GM12874 (cell line): Measurements from ENCODE around the gene EXOC3L1.

Source experiments
- TF ChIP-seq, protein P1 (sequence below): IDR thresholded peaks from 2 replicates; pipeline ENCODE4 v1.5.1; 2011; ENCODE audit warnings: low read depth, mild to moderate bottlenecking, control low read depth, low read length, moderate library complexity; ENCODE audit not compliant: insufficient read depth

The EXOC3L1 gene

DNA sequence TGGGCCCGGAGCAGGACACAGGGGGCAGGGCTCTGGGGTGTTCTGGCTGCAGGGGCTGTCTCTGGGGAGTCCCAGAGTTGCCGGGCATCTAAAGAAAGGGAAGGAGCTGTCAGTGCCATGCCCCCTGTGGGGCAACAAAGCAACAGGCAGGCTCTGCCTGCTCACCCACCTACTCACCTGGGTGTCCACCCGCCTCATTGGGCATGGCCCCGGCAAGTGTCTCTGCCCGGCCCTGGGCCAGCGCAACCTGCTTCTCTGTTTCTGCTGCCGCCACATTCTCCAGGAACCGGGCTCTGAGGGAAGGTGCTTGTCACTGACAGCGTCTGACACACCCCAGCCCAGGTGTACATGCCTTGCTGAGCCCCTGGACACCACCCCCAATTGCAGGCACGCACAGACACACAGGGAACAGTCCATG is 44.3 kb upstream of the EXOC3L1 start:
- TF ChIP-seq, protein P1, sequence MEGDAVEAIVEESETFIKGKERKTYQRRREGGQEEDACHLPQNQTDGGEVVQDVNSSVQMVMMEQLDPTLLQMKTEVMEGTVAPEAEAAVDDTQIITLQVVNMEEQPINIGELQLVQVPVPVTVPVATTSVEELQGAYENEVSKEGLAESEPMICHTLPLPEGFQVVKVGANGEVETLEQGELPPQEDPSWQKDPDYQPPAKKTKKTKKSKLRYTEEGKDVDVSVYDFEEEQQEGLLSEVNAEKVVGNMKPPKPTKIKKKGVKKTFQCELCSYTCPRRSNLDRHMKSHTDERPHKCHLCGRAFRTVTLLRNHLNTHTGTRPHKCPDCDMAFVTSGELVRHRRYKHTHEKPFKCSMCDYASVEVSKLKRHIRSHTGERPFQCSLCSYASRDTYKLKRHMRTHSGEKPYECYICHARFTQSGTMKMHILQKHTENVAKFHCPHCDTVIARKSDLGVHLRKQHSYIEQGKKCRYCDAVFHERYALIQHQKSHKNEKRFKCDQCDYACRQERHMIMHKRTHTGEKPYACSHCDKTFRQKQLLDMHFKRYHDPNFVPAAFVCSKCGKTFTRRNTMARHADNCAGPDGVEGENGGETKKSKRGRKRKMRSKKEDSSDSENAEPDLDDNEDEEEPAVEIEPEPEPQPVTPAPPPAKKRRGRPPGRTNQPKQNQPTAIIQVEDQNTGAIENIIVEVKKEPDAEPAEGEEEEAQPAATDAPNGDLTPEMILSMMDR = no peak

DNA sequence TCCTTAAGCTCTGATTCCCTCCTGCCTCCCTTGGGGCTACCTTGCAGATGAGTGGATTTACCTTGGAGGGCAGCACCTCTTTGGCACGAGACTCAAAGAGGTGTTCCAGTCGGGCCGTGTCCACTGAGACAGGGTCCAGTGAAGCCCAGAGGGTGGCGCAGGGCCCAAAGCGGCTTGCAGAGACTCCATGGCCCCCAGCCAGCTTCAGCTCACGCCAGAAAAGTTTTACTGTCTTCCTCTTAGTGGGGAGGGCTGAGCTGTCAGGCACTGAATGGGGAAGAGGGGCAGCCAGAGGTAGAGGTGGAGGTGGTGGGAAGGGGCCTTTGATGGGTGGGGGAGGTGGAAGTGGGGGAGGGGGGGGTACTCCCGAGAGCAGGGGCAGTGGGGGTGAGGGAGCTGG is 43.7 kb upstream of the EXOC3L1 start:
- TF ChIP-seq, protein P1 = no peak

DNA sequence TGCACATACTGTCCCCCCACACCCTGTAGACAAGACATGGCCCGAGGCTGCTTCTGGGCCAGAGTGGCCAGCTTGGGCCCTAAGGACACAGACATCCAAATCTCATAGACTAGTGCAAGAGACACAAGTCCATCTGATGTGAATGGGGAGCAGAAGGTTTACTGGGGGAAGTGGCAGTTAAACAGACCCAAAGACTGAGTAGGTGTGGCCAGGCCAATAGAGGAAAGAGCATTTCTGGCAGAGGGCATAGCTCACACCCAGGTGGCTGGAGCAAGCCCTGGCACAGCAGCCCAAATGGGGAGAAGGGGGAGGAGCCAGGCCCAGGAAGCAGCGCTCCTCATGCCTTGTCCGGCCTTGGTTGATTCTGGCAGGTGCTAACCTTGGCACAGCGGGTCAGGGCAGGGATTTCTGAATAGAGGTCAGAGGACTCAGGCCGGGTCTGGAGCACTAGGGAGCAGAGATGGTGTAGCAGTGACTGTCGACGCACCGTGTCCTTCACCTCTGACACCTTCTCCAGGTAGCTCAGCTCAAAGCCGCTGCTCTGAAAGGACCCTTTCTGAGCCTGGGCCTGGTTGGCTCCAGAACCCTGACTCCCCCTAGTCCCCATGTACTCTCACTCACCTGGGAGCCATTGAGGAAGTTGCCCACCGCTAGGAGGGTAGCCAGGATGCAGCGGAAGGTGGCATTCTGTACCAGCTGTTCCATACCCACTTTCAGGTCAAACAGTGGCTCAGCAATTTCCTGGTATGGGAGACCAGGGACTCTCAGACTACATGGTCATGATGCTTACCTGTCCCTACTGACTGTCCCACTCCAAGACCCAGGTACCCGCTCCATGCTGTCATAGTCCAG is 41.1 kb upstream of the EXOC3L1 start:
- TF ChIP-seq, protein P1 = no peak

DNA sequence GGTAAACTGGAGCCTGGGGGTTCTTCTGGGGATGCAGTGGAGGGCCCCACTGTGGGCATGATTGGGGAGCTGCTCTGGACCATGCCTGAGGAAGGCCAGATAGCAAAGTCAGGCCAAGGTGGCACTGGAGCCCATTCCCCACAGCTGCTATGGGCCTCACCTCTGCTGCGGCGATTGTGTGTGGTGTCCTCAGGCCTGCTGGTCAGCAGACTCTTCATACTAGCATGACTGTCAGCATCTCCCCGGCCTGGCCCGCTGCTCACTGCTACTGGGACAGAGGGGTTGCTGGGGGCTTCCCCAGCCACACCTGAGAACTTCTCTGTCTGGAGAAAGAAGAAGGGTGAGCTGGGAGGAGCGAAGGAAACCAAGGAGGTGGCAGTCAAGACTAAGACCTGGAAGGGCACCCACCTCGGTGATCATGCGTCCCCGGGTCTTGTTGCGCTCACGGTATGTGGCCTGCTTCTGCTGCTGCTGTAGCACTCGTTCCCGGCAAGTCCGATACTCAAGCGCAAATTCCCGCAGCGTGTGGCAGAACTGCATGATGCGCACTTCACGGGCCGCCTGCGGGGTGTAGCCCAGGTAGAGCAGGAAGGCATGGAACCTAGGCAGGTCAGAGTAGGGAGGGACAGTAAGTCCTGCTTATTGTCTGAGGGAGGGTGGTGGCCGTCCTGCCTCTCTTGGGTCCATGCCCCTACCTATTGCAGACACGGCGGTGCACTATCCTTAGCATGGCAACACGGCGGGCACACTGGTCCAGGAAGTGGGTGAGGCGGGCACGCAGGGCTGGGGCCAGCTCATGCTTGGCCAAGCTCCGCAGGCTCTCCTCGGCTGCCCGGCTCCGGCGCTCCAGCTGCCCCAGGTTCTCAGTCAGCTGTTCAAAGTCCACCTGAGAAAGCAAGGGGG is 40.2 kb upstream of the EXOC3L1 start:
- TF ChIP-seq, protein P1 = no peak

DNA sequence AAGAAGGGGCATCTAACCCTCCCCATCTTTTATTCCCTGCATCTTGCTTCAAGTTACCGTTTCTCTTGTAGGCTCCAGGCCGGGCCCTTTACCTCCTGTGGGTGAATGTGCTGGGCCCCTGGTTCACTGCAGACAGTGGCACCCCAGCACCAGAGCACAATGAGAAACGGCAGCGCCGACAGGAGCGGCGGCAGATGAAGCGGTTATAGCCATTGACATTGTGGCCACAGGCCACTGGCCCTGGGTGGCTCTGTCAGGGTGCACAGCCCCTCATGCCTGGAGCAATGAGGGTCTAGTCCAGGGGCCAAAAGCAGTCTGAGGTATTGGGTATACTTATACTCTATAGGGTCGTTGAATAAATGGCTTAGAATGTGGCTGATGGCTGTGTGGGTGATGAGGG is 39.0 kb upstream of the EXOC3L1 start:
- TF ChIP-seq, protein P1 = no peak

DNA sequence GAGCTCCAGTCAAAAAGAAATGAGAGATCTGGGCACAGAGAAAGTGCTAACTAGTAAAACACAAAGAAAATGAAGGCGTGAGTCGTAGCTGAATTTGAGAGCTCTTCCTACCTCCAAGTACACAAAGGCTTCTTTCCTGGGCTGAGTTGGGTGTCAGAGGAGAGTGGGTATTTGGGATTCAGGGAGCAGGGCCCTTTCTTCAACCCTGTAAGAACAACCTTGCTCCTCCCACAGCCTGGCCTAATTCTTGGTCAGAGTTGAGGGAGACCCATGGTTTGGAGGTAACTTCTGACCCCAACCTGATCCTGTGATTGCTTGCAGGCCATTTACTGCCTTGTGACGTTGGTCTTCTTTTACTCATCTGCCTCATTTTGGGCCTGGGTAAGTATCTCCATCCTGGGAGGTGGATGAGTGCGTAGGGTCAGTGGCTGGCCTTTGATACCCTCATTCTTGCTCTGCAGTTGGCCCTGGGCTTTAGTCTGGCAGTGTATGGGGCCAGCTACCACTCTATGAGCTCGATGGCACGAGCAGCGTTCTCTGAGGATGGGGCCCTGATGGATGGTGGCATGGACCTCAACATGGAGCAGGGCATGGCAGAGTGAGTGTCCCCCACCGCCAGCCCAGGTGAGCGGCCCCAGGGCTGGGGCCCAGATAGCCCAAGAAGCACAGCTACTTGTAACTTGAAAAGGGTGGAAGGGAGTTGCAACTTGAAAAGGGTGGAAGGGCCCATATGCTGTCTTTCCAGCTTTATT is 38.3 kb upstream of the EXOC3L1 start:
- TF ChIP-seq, protein P1 = no peak

DNA sequence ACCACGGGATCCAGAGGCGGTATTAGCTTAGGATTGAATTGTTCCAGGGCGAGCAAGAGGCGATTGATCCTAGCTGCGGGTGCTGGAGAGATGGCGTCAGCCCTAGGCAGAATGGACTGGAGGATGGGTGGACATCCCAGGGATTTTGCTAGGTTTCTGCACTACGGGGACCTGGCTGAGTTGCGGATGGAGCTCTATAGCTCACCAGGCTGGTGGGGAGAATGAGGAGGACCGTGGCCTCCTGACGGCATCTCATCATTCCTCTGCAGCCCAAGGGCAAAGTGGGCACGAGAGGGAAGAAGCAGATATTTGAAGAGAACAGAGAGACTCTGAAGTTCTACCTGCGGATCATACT is 37.6 kb upstream of the EXOC3L1 start:
- TF ChIP-seq, protein P1 = no peak
